NCI-H2029 (cell line): ENCODE data around the gene SAT1.
A peak's percentile ranks its signal among the peaks of the same experiment; 100 is the strongest.

Experiments
- DNase-seq: peaks from one replicate; lab custom pipeline; 2025; lab: John Stamatoyannopoulos, UW

The SAT1 gene

GRCh38 chrX:23811108-23811651, 28.2 kb downstream of the SAT1 start:
- DNase-seq, result no peak

- DNase-seq, result no peak
These were observed 28.7 kb downstream of the SAT1 start for GRCh38 chrX:23811656-23812055.

- DNase-seq, result no peak
These were observed 30.8 kb downstream of the SAT1 start for GRCh38 chrX:23813808-23814207.

GRCh38 chrX:23815376-23815775, 32.4 kb downstream of the SAT1 start:
- DNase-seq, result no peak

GRCh38 chrX:23816179-23816578, 33.2 kb downstream of the SAT1 start:
- DNase-seq, result no peak

- DNase-seq, result no peak
These were observed 35.0 kb downstream of the SAT1 start for GRCh38 chrX:23817979-23818336.

GRCh38 chrX:23819385-23820234, 36.6 kb downstream of the SAT1 start:
- DNase-seq, result peak; percentile 15

- DNase-seq, result no peak
These were observed 37.3 kb downstream of the SAT1 start for GRCh38 chrX:23820235-23820782.

- no peak for DNase-seq
These were observed 38.9 kb downstream of the SAT1 start for GRCh38 chrX:23821847-23822246.

- peak; percentile 77 for DNase-seq
These were observed 39.4 kb downstream of the SAT1 start for GRCh38 chrX:23822397-23822796.

- no peak for DNase-seq
These were observed 39.9 kb downstream of the SAT1 start for GRCh38 chrX:23822841-23823240.

GRCh38 chrX:23825675-23826074, 42.7 kb downstream of the SAT1 start:
- no peak for DNase-seq

- no peak for DNase-seq
These were observed 43.2 kb downstream of the SAT1 start for GRCh38 chrX:23826216-23826615.

GRCh38 chrX:23826653-23827052, 43.7 kb downstream of the SAT1 start:
- DNase-seq, result no peak

- DNase-seq, result no peak
These were observed 45.9 kb downstream of the SAT1 start for GRCh38 chrX:23828881-23829280.

GRCh38 chrX:23832721-23833120, 49.7 kb downstream of the SAT1 start:
- no peak for DNase-seq
